Endothelial cell of umbilical vein (primary cell): ENCODE measurements around the gene RNU5D-1. TPM values are rescaled to one million over a fixed set of nuclear protein-coding genes. Genes with fewer than 3 reads are reported as not detected.

ENCODE experiments used
- BruUV-seq: library from RNA; stranded (reverse); fragments of 400-500 nt; replicated peaks from 2 replicates; lab custom pipeline; 2021; lab: Mats Ljungman, UMichigan
- CTCF ChIA-PET: fragments of 300-600, 350-600 bp; sonication (Branson Sonifier 250); formaldehyde crosslinking; loops from one replicate; lab custom pipeline; 2021; ENCODE audit warnings: antibody characterized with exemption, inconsistent platforms; lab: Charles Lee
- POLR2A ChIA-PET: fragments of 300-600, 350-600 bp; sonication (Branson Sonifier 250); formaldehyde crosslinking; loops from one replicate; lab custom pipeline; 2021; ENCODE audit warnings: antibody characterized with exemption, inconsistent platforms; lab: Charles Lee
- DNase-seq: peaks from one replicate; pipeline ENCODE4 v3.0.0-alpha.2; 2011; ENCODE audit warnings: low read depth, low spot score
- FAIRE-seq: peaks from 2 replicates; lab custom pipeline; 2011; peaks lifted over from hg19 to GRCh38; lab: Jason Lieb, UNC
- H2AFZ ChIP-seq: 2 replicates; pipeline ENCODE4 v1.6.0; 2012; ENCODE audit warnings: low read depth, low read length, control low read depth, inconsistent platforms
- H3K27ac ChIP-seq: 2 replicates; pipeline ENCODE4 v1.5.1; 2011; ENCODE audit warnings: low read depth, mild to moderate bottlenecking, control low read depth, low read length, moderate library complexity; ENCODE audit not compliant: insufficient read depth
- H3K27me3 ChIP-seq, 2 experiments: 2 replicates each; pipeline versions ENCODE4 v1.6.0 to v1.6.1; 2011; ENCODE audit warnings: low read length in 2 of 2, mixed read lengths in 1 of 2; ENCODE audit not compliant: control insufficient read depth in 2 of 2, insufficient read depth in 2 of 2
- H3K36me3 ChIP-seq, 2 experiments: 2 replicates in 1 of 2; 3 replicates in 1 of 2; pipeline ENCODE4 v1.5.1; 2011; ENCODE audit warnings: low read length in 2 of 2, mild to moderate bottlenecking in 1 of 2, moderate library complexity in 1 of 2; ENCODE audit not compliant: control insufficient read depth in 2 of 2, insufficient read depth in 2 of 2; ENCODE audit errors: extremely low read depth in 1 of 2
- H3K4me1 ChIP-seq: 3 replicates; pipeline ENCODE4 v1.5.1; 2011; ENCODE audit warnings: mild to moderate bottlenecking, low read length; ENCODE audit not compliant: control insufficient read depth, insufficient read depth; ENCODE audit errors: extremely low read depth
- H3K4me2 ChIP-seq: 2 replicates; pipeline ENCODE4 v1.6.1; 2011; ENCODE audit warnings: low read length, control low read depth, mixed read lengths; ENCODE audit not compliant: insufficient read depth
- H3K4me3 ChIP-seq, 3 experiments: fragments of 200-600 bp in 1 of 3; sonication (generic), shearing (Covaris generic) in 1 of 3; replicated peaks in 1 of 3; 2 replicates each; pipeline ENCODE4 v1.5.1; 2011 to 2016; ENCODE audit warnings: control low read depth in 3 of 3, low read length in 3 of 3, mild to moderate bottlenecking in 2 of 3, inconsistent platforms in 1 of 3, low read depth in 1 of 3, moderate library complexity in 1 of 3; ENCODE audit not compliant: insufficient read depth in 1 of 3
- H3K79me2 ChIP-seq: 2 replicates; pipeline ENCODE4 v1.6.0; 2012; ENCODE audit warnings: low read length, inconsistent platforms; ENCODE audit not compliant: control insufficient read depth, insufficient read depth
- H3K9ac ChIP-seq: replicated peaks from 2 replicates; pipeline ENCODE3; 2011; ENCODE audit warnings: low read length, control low read depth; ENCODE audit not compliant: insufficient read depth; ENCODE audit errors: extremely low read depth
- H3K9me1 ChIP-seq: replicated peaks from 3 replicates; pipeline ENCODE4 v1.6.0; 2011; ENCODE audit warnings: mild to moderate bottlenecking, low read length; ENCODE audit not compliant: control insufficient read depth, insufficient read depth; ENCODE audit errors: extremely low read depth
- H3K9me3 ChIP-seq: replicated peaks from 2 replicates; pipeline ENCODE4 v1.5.1; 2012; ENCODE audit warnings: low read length, inconsistent platforms; ENCODE audit not compliant: control insufficient read depth, insufficient read depth
- H4K20me1 ChIP-seq: replicated peaks from 2 replicates; pipeline ENCODE3; 2011; ENCODE audit warnings: mild to moderate bottlenecking, low read length; ENCODE audit not compliant: control insufficient read depth, insufficient read depth; ENCODE audit errors: extremely low read depth
- CTCF ChIP-seq, 2 donors: IDR thresholded peaks; 1 replicate in 1 of 2; 2 replicates in 1 of 2; pipeline ENCODE4 v1.5.1; 2011; ENCODE audit warnings: low read length in 2 of 2, mild to moderate bottlenecking in 2 of 2, moderate library complexity in 2 of 2, control low read depth in 1 of 2, inconsistent platforms in 1 of 2, low read depth in 1 of 2; ENCODE audit not compliant: insufficient read depth in 1 of 2; ENCODE audit errors: extremely low read depth in 1 of 2
- FOS ChIP-seq: IDR thresholded peaks from 2 replicates; pipeline ENCODE4 v1.6.1; 2011; ENCODE audit warnings: mild to moderate bottlenecking, low read length, moderate library complexity, borderline replicate concordance; ENCODE audit not compliant: insufficient read depth
- GATA2 ChIP-seq: IDR thresholded peaks from 2 replicates; pipeline ENCODE4 v1.7.0; 2011; ENCODE audit warnings: low read depth, mild to moderate bottlenecking, moderate library complexity, mixed read lengths, low read length; ENCODE audit not compliant: insufficient read length, insufficient read depth
- JUN ChIP-seq: IDR thresholded peaks from 2 replicates; pipeline ENCODE4 v1.6.1; 2011; ENCODE audit warnings: borderline replicate concordance, low read depth; ENCODE audit not compliant: insufficient read length, insufficient read depth
- MAX ChIP-seq: IDR thresholded peaks from 2 replicates; pipeline ENCODE4 v1.6.1; 2011; ENCODE audit not compliant: insufficient read depth, insufficient read length
- POLR2A ChIP-seq: IDR thresholded peaks from 2 replicates; pipeline ENCODE4 v1.6.1; 2012; ENCODE audit warnings: low read depth, mild to moderate bottlenecking, control low read depth, low read length
- POLR2AphosphoS5 ChIP-seq: IDR thresholded peaks from 2 replicates; pipeline ENCODE4 v1.6.1; 2012; ENCODE audit warnings: low read depth, mild to moderate bottlenecking, control low read depth, low read length, moderate library complexity; ENCODE audit not compliant: insufficient read depth
- dilution Hi-C: fragments of 300-500 bp; cut with MboI; formaldehyde crosslinking; loops from one replicate; pipeline ENCODE4 v1.15.0; 2019; ENCODE audit warnings: low sequenced_read_pairs; ENCODE audit not compliant: extremely low pct_ligation_motif_present
- intact Hi-C: fragments of 100-400 bp; cut with micrococcal nuclease; formaldehyde crosslinking; loops from one replicate; pipeline ENCODE4 v1.10.0; 2022
- polyA plus RNA-seq, 4 experiments: library from polyadenylated mRNA; depleted of rRNA in 3 of 4; stranded (reverse) in 3 of 4; unstranded in 1 of 4; fragments of >200 nt; gene quantifications; 2 replicates each; pipeline versions ENCODE4 v1.2.1 to v1.2.3, GENCODE V29; 2011 to 2012; ENCODE audit warnings: missing spikeins in 1 of 4
- total RNA-seq: library from RNA; stranded (reverse); gene quantifications from 2 replicates; pipeline ENCODE4 v1.2.3, GENCODE V29; 2021

RNU5D-1 gene
- total and polyA plus RNA-seq, 2 donors (not counting 3 experiments of a cell fraction or from before 2014, with no cell fraction given), result not detected

GRCh38 chr1:44719318-44719717, 11.7 kb downstream of the RNU5D-1 start:
- H3K9ac ChIP-seq, result no peak overlapping the region
- H3K79me2 ChIP-seq, result no peaks in the 10 kb centered on the region
- dilution Hi-C loops, result no loop called here
- POLR2A ChIA-PET, result no interaction called here
- no peak overlapping the region for H2AFZ ChIP-seq
- H3K4me3 ChIP-seq, result no peak overlapping the region
- H3K9me1 ChIP-seq, result no peaks in the 10 kb centered on the region
- no peaks in the 10 kb centered on the region for H3K36me3 ChIP-seq
- peaks cover 3 to 4% of the 10 kb centered on the region in 2 experiments for H3K27me3 ChIP-seq
- no peak for FAIRE-seq
- no peak for TF ChIP-seq CTCF (IDR thresholded peaks at IDR 0.05; ENCODE audit: extremely low read depth in 1 of 2, insufficient read depth in 1 of 2, low read depth in 1 of 2, low read length in 2 of 2)
- TF ChIP-seq MAX, result no peak
- no peak for TF ChIP-seq FOS
- no peak for TF ChIP-seq POLR2AphosphoS5
- H3K9me3 ChIP-seq, result no peaks in the 10 kb centered on the region
- H3K4me1 ChIP-seq, result no peaks in the 10 kb centered on the region
- no peak overlapping the region for H3K27ac ChIP-seq
- no TSS peak for BruUV-seq
- no peak for DNase-seq
- no peaks in the 10 kb centered on the region for H4K20me1 ChIP-seq
- intact Hi-C loops, result no loop called here
- CTCF ChIA-PET, result interaction anchor here (0.7 kb wide), 1 partner anchor 360 kb away, joined by 3 read pairs; no protein-coding TSS in a partner anchor
- H3K4me2 ChIP-seq, result no peak overlapping the region

- no peaks in the 10 kb centered on the region for H3K79me2 ChIP-seq
- intact Hi-C loops, result no loop called here
- no peak for TF ChIP-seq GATA2
- no peak for TF ChIP-seq JUN
- no peak for TF ChIP-seq MAX
- no peak for TF ChIP-seq POLR2A
- no peak for TF ChIP-seq FOS
- no peak for DNase-seq
- no peaks in the 10 kb centered on the region for H3K4me1 ChIP-seq
- no peaks in the 10 kb centered on the region for H3K36me3 ChIP-seq
- no peak overlapping the region for H3K4me3 ChIP-seq
- POLR2A ChIA-PET, result interaction anchor here (0.6 to 0.7 kb wide), 2 partner anchors 12 to 756 kb away, joined by 3 to 7 read pairs; no protein-coding TSS in a partner anchor
- H3K9me1 ChIP-seq, result no peaks in the 10 kb centered on the region
- no peak overlapping the region for H3K9ac ChIP-seq
- no TSS peak for BruUV-seq
- FAIRE-seq, result no peak
- dilution Hi-C loops, result no loop called here
- H4K20me1 ChIP-seq, result no peaks in the 10 kb centered on the region
- CTCF ChIA-PET, result interaction anchor here (0.9 to 2.5 kb wide), 2 partner anchors 9 to 12 kb away, joined by 5 to 6 read pairs; no protein-coding TSS in a partner anchor
- H2AFZ ChIP-seq, result no peak overlapping the region
- no peak overlapping the region for H3K4me2 ChIP-seq
- H3K27me3 ChIP-seq, result peaks cover 3 to 4% of the 10 kb centered on the region in 2 experiments
- H3K9me3 ChIP-seq, result no peaks in the 10 kb centered on the region
- H3K27ac ChIP-seq, result no peak overlapping the region
Observed at GRCh38 chr1:44718091-44718490, 12.9 kb downstream of the RNU5D-1 start.
